TTC549 (cell line): Measurements from ENCODE around the gene DMD.

Experiments used
- FAIRE-seq: peaks from 2 replicates; lab custom pipeline; 2012; peaks lifted over from hg19 to GRCh38; lab: Jason Lieb, UNC

Gene DMD

DNA sequence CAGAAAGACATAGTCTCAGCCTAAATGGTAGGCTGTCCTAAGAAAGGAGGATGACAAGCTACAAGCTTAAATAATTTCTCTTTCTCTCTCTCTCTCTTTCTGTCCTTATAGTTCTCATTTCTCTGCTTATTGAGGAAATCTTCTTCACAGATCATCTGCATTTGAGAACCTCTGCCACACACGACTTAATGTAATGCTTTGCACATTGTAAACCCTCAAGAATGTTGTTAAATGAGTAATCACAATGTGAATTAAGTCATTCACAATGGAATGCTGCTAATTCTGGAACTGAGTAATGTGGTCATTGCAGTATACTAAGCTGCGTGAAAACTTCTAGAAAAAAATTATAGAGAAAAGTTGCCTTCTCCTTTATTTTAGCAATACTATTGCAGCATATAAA is 1630.6 kb downstream of the DMD start:
- no peak for FAIRE-seq

DNA sequence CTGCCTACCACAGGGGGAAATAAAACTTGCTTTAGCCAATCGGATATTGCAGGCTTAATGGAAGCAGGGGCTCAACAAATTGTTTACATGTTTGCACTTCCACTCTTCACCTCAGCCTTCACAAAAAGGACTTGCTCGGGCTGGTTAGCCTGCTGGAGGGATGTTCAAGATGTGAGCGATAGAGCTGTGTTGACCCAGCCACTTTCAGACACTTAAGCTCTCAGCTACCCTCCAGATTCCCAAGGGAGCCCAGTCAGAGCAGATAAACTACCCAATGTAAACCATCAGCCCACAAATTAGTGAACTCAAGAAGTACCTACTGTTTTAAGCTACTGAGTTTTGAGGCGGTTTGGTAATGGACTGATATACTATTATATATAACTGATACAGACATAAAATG is 1631.1 kb downstream of the DMD start:
- no peak for FAIRE-seq

DNA sequence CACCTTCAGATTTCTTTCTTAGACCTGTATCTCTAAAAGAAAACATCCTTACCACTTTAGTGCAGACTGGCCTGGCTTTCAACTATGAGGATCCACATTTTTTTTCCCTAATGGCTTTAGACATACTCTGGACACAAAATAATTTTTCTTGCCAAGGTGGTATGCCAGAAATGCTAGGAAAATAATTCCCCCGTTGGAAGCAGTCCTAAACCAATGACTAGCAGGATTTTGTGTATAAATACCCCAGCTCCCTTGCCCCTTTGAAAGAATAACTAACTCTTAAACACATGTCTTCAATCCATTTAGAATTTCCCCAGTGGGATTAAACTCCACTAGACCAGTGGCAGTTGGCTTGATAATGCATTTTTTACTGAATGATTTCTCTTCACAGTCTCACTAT is 1639.0 kb downstream of the DMD start:
- no peak for FAIRE-seq

DNA sequence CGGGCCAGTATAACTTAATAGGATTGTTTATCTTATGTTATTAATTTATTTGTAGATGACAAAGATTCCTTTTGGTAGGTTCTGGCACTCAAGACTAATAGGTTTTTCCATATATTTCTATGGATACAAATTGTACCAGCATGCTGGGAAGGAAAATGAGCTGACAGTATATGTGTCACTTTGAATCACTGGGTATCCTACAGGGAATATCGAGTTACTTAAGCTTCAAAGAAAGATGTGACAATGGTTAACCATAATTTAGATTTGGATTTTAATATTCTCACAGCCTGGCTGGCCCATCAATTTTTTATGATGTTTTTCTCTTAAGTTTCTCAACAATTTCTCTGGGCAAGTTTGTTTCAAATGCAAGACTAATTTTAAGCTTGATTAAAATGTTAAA is 1640.7 kb downstream of the DMD start:
- FAIRE-seq = no peak

DNA sequence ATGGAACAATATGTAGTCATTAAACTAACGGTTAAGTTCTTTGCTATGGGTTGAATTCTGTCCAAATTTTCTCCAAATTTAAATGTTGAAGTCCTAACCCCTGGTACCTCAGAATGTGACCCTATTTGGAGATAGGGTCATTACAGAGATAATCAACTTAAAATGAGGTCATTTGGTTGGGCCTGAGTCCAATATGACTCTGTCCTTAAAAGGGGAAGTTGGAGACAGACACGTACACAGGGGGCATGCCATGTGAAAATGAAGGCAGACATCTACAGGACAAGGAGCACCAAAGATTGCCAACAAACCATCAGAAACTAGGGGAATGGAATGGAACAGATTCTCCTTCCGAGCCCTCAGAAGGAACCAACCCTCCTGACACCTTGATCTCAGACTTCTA is 1647.6 kb downstream of the DMD start:
- FAIRE-seq = no peak

DNA sequence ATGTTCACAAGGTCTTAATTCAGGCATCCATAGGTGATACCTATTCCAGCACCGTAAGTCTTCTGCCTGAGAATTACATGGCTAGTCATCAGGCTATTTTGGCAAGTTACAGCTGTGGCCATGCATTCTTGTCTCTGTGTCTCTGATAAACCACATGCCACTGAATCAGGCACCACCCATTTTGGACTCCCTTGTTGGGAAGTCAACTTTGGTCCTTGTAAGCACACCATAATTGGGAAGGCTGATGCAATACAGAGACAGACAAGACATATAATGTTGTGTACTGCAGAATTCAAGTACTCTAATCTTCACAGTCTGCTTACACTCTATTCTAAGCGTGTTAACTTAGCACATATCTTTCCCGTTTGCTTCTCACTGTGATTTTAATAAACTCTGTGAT is 1655.8 kb downstream of the DMD start:
- no peak for FAIRE-seq

DNA sequence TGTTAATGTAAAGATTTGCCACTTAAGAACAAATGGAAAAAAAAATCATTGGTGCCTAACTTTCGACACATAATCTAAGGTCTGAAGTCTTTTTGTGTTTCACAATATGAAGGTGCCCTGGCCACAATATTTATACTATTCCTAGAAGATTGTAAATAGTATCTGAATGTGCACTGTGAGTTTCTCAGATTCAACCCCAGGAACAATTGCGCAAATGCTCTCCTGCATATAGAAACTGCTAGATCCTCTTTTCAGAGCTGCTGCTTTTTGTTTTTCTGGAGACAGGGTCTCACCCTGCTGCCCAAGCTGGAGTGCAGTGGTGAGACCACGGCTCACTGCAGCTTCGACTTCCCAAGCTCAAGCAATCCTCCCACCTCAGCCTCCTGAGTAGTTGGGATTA is 1659.4 kb downstream of the DMD start:
- no peak for FAIRE-seq

DNA sequence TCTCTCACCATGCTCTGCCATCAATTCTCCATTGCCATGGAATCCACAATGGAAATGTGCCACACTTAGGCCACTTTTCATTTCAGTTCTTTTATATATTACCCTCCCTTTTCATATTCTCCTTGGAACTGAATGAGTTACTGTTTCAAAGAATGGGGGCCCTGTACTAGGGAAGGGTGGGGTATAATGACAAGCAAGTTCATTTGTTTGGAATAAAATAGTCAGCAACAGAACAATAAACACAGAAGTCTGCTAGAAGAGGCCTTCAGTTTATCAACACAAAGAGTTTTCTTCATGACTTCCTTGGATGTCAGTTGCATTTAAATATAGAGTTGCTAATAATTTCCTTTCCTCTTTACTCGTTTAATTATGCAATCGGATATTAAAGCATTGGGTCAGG is 1661.2 kb downstream of the DMD start:
- FAIRE-seq = no peak

DNA sequence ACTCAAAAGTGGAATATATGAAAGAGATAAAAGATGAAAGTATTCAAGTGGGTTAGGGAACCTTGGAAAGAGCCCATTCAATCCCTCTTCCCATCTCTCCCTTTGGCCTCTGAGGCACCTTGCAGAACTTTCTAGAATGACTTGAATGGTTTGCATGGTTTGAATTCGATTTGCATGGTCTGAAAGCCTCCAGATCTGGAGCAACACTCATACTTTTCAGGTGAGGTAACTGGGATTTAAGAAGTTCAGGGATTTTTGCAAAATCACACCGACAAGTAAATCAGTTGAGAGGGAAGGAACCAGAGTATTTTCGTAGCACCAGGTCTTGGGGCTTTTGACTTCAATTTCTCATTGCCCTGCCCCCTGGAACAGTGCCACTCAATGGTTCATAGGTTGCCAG is 1663.5 kb downstream of the DMD start:
- FAIRE-seq = no peak

DNA sequence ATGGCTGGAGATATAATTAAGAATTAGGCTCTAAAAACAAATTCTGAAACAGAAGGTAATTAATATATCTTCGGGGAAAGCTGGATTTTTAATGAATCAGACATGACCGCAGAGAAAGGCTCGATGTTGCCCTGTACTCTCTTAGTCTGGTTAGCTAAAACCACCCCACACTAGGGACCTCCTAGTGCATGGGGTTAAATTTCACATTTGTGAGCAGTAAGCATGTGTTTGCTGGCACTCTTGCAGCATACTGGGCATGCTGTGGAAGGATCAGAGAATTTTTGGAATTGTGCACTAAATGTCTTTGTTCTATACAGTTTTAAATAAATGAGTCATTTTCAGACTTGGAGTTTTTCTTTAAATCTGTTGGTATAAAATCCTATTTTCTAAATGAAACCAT is 1663.9 kb downstream of the DMD start:
- no peak for FAIRE-seq

DNA sequence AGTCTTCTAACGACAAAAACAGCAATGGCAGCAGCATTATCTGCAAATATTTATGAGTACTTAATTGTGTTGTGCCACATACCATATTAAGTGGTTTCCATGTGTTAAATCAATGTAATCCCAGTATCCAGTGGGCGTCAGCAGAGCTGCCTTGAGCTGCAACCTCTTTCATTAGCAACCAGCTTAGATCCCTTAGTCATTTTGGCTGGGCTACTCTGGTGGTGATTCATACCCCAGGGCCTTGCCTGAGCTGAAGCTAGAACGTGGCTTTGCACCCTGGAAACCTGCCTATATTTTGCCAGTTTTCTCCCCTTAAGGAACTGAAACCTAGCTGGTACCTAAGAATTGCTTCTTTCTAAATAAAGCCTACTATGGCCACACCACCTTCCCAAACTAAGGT is 1665.2 kb downstream of the DMD start:
- FAIRE-seq = no peak

DNA sequence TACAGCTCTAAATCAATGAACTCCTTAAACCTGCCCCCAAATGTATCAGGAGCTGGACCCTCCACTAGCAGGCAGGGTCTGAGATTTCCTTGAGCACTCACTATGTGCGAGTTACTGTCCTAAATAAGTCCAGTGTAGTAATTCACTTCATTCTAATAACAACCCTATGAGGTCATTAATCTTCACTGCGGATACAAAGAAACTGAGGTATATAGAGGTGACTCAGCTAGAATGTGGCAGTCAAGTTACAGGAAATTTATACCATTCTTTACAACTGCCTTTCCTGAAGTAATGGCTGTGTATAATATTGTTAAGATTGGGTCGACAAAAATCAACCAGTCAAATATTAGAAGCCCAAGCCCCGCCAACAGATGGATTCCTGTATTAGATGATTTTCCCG is 1665.6 kb downstream of the DMD start:
- no peak for FAIRE-seq

DNA sequence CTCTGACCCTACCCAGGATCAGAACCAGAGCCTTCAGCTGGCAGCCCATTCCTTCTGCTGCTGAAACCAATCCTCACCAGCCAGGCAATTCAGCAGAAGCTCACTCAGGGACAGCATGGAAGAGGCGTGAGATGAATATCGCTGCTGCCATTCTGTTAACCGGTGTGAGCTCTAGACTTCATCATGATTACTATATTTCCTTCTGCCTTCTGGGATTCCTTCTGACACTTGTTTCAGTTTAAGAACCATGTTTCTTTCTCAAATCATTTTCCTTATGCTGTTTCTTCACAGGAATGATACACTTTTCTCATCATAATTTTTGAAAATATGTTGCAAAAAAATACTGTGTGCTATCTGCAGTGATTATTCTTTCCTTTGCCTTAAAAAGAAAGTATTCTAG is 1666.2 kb downstream of the DMD start:
- no peak for FAIRE-seq

DNA sequence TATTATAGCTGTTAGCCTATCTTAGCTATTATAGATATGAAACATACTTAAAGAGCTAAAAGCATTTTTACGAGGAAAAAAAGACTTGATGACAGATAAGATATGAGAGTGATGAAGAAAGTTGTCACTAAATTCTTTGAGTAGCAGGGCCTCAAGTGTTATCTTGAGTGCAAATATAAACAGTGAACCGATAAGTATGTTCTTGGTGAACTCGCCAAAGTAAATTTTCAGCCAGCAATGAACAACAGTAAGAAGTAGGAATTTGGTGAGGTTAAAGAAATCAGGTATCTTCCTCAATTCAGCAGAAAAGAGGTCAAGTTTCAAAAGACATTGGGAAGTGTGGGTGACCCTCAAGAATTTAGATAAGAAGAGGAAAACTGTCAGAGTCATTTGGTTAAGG is 1667.7 kb downstream of the DMD start:
- no peak for FAIRE-seq

DNA sequence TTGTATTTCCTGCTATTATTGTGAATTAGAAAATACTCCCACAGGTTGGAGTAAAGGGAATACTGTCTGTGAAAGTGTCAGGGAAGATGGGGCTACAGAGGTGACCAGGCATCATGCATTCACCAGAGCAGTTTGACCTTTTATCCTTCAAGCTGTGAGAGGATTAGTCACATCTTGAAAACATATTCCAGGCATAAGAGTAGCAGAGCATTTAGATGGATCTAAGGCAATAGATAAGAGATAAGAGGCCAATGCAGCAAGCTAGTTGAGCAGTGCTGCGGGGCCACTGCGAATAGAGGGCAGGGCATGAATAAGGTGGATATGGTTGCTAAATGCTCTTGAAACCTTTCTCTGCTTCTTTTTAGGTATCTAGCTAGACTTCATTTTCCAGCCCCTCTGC is 1668.8 kb downstream of the DMD start:
- FAIRE-seq = no peak

DNA sequence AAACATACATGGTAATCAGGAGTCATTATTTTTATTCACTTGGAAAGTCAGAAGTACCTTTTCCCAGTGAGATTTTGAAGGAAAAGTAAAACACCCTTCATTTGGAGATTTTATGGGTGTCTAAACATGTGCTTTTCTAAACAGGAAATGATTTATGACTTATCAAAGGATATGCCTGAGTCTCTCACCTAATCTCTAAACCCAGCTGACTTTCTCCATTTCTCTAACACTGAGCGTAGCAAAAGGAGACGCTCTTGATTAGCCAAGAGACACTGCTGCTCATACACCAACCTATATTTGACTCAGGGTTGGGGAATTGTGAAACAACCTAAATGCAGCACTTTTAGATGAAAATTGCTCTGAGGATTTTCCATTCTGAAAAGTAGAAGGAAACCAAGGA is 1671.0 kb downstream of the DMD start:
- no peak for FAIRE-seq

DNA sequence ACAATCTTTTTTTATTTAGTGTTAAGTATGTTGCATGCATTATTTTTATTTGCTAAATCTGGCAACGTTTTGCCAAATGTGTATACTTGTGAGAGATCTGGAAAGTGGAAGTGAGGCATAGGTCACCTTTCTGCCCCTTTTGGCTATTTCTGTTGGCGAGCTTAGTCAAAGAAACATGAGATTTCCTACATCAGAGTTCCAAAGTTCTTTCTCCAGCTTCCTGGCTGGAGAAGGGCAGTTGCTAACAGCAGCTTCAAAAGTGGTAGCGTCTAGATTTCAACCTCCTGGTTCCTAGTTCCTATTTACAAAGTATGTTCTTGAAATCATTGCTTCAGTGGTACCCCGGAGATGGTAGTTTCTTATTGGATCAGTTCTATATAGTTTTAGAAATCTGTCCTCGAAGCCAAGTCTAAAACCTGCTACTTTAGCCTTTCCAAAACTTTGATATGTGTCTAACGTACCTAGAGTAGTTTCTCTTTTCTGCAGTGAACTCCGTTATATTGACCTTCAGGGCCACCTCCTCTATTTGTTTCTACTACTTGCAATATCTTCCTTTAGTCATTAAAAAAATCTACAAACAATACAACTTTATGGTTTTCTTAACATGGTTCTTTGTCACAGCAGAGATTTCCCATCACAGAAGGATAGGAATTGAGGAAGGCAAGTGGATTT is 1683.8 kb downstream of the DMD start:
- no peak for FAIRE-seq

DNA sequence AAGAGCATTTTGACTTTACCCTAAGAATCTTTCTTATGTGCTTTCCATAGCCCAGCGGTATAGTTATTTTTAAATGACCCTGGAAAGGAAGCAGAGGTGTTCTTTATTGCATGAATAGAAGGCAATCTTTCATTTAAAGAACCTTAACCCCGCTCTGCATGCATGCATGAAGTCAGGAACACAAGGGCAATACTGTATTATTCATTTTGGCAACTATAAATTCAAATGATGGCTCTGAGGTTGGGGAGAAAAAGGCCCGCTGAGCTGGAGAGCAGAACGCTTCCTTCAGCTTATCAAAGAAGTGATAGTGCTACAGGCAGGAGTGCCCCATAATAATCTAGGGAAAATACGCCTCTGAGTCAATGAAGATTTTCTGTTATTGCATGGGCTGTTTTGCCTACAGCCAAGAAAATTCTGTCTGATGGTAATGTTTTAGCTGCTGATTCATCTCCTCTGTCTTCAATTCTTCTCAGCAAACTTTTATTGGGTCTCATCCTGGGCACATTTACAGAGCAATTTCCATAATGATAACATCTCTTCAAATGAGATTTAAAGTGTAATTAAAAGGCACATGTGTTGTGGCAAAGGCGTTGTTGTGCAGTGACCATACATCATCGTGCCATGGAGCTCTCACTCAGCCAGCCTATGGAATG is 1687.3 kb downstream of the DMD start:
- no peak for FAIRE-seq

DNA sequence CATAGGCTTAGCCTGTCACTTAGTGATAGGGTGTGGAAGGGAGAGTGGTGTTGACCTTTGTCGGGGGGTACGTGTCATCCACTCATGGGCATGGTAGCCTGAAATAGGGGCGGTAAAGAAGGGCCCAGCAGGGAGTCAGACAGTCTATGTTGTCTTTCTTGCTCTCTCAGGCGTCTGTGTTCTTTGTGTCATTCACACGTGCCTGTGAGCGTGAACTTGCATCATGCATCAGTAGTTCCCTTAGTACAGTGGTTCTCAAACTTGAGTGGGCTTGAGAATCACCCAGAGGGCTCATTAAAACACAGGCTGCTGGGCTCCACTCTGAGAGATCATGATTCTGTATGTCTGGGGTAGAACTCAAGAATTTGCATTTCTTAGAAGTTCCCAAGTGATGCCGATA is 1688.6 kb downstream of the DMD start:
- FAIRE-seq = no peak

DNA sequence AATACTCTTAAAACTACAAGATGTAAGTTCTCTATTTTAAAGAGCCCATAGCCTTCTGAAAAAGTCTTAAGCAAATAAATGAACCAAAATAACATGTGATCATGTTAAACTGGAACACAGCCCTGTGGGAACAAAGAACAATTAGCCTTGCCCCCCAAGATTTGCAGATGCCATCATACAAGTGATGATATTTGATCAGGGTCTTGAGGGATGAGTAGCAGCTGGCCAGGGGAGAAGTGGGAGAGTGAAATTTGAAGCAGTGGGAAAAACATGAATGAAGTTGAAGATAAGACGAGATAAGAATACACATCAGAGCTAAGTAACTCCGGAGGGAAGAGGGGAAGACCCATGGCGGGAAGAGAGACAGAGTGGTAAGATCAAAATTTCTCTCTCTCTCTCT is 1689.4 kb downstream of the DMD start:
- no peak for FAIRE-seq

DNA sequence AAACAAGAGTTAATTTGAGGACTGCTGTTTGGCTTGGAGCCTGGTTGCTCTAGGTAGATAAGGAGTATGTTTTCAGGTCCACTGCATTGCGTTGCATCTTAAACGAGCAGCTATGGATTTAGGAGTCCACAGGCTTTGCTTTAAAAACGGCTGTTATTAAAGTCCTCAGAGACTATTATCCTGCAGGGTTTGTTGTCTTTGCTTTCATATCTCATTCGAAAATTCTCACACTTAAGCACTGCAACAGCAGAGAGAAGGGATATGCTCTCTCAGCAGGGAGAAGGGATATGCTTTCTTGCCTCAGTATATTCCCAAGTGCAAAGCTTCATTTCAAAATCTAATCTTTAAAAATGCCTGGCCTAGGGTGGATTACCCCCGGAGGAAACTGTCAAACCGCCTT is 1694.8 kb downstream of the DMD start:
- no peak for FAIRE-seq

DNA sequence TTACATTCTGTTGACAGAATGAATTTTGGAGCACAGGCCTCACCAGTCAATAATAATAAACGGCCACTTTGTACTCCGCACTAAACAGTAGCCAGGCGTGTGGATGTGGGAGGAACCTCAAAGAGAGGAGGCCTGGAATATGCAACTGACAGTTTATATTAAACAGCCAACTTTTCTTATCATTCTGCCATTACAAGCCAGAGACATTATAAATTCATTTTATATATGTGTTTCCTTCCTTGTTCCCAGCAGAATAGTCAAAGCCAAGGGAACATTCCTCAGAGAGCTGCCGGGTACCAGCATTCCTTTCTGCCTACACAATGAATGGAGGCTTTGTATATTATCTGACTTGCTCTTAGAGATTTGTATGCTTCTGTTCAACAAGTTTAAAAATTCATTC is 1703.0 kb downstream of the DMD start:
- FAIRE-seq = no peak

DNA sequence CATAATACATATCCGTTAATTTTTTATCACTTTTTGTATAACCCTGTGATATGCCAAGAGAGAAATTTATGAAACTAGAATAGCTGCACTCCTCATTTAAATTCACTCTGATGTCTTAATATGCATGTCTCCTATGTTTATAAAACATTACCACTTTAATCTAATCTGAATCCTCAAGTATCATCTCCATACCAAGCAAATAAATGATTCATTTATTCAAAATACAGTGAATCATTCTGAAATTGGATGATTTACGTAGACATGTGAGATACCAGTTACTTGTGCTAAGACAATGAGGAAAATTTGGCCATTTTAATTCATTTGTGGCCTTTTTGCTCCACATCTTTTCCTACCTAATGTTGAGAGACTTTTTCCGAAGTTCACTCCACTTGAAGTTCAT is 1704.4 kb downstream of the DMD start:
- no peak for FAIRE-seq

DNA sequence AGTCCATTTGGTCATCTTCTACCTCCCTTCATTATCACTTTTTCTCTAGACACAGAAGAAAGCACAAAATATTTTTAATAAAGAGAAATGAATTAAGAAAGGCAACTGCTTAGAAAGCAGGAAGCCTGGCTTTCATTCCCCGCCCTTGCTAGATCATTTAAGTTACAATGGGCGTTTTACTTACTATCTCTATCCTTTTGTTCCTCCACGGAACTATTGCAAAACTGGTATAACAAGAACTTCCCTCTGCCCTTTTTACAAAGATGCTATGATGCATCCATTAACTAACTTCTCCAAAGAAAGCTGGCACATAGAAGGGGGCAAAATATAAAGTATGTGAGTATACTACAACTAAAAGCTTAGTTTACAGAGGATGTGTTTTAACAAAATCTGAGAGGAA is 1705.0 kb downstream of the DMD start:
- FAIRE-seq = no peak

DNA sequence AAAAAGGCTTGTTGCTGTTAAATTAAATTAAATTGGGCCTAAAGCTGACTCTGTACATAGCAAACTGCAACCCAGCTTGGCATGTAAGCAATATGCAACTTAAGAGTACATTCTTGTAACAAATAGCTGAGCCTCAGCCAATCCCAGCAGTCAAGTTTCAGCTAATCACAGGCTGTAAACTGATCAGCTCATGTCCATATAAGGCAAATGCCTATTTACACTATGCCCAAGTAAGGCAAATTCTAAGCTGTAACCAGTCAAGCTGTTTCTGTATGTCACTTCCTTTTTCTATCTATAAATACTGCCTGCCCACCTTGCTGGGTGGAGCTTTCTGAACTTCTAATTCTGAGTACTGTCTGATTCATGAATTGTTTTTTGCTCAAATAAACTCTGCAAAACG is 1710.4 kb downstream of the DMD start:
- FAIRE-seq = no peak
